UCSD-AML1 (cell line): Measurements from ENCODE around the gene PPIP5K1.

Experiments used
- DNase-seq: peaks from one replicate; lab custom pipeline; 2025; ENCODE audit not compliant: unreplicated experiment; lab: John Stamatoyannopoulos, UW

PPIP5K1 gene

DNA sequence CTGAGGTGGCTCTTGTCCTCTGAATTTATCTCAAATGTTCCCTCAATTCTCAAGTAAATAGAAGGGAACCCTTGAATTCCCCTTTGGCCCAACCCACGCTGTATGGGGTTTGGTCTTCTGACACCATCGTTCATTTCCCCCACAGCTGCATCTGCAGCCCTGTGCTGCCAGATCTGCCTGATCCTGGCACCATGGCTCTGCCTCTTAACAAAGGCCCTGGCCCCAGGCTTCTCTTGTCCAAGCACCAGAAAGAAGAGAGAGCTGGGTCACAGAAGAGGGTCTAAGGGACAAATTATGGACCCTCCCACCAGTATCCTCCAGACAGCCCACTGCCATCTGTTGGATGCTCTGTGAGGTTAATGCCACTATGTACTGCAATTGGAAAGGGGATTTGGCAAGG, 70.8 kb downstream of the PPIP5K1 start:
- no peak for DNase-seq

DNA sequence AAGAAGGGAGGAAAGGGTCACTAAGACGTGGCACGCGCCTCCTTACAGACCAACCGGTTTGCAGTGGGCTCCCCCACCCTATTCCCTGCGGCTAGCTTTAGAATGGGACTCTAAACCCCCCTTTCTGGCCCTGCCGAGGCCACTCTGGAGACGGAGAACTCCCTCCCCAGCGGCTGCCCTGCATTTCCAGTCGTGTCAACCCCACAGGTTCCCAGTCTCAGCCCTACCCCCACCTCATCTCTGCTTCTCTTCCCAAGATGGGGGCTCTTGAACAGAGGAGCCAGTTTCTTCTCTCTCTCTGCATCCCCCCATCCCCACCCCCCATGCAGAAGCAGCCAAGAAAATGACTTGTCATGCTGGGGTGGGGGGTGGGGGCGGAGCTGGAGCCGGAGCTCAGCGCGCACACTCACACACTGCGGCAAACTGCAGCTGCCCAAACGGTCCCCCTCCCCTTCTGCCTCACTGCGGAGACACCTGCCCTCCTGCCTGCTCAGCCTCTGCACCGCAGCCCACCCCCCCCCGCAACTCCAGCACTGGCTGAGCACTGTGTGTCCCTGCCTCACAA, 71.7 kb downstream of the PPIP5K1 start:
- no peak for DNase-seq

DNA sequence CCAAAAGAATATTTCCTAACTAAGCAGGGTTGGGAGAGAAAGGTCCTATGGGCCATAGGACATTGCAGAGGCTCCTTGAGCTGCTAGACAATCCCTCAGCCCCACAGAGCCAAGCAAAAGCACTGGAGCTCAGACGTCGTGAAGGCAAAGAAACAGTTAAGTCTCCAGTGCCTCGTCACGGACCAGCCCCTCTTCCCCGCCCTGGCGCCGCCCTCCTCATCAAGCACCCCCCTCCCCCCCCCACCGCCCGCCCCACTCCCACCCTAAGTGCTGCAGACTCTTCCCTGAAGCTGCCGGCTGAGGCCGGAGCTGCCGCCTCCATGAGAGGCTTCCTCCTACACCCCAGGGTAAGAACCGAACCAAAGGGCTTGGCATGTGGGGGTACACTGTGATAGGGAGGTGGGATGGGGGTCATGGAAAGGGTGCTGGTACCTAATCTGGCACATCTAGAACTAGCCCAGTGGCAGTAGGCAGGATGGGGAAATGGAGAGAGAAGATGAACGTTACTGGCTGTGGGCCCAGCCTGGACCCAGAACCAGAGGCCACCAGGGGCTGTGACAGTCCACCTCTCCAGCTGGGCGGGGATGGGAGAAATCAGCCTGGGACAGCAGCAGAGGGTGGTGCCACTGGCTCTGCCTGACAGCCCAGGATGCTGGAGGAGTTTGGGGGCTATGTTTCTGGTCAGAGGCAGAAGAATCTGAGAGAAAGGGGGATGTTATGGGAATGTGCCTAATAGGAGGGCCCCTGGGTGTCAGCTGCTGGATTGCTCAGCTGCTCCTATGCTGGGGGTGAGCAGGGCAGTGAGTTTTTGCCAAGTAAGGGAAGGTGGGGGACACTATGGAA, 72.4 kb downstream of the PPIP5K1 start, which contains the start of gene MAP1A:
Gene MAP1A (plus strand): TSS at position 255 of the 843 bp plus-strand sequence. CDS start 3,866 bp downstream, outside the sequence.
- no peak for DNase-seq

DNA sequence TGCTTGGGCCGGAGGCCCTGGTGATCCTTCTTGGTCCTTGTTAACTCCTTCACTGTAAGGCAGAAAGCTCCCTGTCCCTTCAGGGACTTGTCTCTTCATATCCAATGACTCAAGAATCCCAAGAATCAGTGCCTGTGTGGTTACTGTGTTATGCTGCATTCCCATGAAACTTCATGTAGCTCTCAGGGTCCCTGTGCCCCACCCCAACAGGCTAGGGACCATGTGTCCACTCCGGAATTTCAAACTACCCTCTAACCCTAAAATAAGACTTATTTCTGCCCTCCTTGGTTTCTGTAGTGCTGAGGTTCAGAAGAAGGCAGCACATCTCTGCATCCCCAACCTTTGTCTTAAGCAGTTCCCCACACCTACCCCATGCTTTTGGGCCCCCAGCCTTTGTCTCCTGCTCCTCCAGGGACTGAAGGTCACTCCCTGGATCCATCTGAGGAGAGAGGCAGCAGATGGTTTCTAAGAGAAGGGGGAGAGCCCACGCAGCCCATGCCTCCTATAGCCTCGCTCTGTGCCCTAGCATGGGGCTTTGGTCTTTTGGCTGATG, 73.1 kb downstream of the PPIP5K1 start:
- no peak for DNase-seq

DNA sequence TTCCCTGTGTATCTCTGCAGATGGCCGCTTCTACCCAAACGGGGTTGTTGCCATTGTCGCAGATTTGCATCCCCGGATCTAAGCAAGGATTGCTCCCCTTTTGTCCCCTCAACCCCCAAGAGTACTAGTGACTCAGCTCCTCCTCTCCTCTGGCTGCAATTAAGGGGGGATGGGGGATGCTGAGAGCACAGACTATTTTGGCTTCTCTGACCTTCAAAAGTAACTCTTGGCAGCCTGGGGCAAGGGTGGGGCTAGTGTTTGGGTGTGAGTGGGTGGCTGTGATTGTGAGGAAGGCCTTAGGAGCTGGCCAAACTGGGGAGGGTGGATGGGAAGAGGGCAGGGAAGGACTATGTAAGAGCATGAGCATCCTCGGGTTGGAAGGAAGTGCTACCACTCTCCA, 73.8 kb downstream of the PPIP5K1 start:
- no peak for DNase-seq

DNA sequence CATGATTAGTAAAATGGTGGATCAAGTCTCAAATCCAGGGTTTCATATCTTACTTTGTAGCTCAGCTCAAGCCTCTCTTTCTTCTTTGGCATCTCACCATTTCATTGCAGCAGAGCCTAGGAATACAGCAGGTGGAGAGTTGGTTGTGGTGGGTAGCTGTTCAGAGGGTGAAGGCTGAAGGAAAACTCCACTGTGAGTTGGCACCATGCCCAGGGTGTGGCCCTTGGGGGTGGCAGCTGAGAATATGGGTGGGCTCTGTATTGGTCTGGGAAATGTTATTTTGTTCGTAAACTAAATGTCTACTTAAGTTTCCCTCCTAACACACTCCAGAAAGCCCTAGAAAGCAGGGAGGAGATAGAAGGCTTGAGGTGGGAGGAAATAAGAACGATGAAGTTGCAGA, 74.3 kb downstream of the PPIP5K1 start:
- no peak for DNase-seq

DNA sequence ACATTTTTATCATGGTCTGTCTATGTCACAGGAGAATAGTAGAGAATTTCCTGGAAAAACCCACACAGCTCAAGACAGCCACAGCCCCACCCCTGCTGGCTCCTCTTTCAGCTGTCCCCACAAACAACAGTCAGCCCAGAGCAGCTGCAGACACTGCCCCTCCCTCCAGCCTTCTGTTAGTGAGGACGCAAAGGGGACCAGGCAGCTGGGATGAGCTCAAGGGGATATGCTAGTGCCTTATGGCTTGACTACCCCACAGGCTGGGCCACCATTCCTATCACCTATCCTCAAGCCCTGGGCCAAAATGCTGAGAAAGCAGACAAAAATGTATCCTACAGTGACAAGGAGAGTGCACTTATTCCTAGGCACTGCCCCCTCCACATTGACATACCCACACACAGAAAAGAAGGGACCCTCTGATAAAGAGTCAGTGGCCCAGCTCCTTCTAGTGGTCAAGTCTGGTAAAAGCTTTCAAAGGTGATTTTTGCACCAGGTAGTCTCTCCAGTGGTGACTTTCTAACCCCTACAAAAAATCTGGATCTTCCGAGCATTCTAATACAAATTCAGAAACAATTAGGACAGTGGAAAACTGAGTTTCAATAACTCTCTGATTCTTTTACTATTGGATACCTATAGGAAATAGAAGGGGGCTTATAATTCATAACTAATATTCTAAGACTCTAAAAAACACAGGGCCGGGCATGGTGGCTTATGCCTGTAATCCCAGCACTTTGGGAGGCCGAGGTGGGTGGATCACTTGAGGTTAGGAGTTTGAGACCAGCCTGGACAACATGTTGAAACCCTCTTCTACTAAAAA, 75.6 kb downstream of the PPIP5K1 start:
- peak; percentile 32 for DNase-seq

DNA sequence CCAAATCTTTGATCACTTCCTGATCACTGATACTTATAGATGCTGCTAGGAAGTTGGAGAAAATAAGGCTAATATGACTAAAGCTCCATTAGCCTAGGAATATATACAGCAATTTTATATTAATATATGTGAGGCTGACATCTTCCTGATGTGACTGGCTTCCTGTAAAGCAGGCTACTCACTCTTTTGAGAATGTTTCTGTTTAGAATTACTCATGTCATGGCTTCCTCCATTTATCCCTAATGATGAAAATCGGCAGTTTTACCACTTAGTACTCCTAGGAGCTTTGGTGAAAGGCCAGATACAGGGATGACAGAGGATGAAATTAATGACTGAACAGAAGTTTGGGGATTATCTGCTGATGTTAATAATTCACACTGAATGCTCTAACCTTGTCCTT, 76.5 kb downstream of the PPIP5K1 start:
- DNase-seq: no peak

DNA sequence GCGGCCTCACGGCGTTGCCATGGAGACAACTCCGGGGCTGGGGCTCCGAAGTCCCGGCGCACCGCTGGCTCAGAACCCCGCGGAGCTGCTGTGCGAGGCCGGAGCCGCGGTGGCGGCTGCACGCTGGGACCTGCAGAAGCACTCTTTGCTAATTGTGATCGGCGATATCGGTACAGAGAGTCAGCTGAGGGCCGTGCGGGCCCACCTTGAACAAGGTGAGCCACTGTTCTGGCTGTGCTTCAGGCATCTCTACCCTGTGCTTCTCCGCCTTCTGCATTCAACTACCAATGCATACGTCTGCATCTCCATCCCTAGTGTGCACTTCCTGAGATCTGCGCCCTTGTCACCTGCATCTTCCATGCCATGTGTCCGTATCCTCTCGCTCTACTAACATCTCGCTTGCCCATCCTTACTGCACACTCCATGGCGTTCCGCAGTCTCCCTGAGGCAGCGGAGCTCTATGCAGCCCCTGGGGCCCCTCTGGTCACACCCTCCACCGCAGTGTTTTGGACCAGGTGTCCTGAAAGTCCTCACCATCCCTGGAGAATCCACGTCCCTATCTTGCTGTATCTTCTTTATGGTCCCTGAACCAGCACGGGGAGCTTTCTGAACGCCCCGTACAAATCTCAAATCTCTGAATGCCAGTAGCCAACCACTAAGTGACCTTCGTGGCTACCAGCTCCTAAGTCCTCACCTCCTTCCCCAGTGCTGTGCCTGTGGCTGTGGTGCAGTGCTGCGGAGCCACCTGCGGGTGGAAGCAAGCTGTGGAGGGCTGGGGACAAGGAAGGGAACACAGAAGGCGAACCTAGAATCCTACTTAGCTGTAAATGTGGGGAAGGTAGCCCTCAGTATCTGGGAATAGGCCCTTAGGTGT, 78.8 kb downstream of the PPIP5K1 start:
- DNase-seq: peak; percentile 46

DNA sequence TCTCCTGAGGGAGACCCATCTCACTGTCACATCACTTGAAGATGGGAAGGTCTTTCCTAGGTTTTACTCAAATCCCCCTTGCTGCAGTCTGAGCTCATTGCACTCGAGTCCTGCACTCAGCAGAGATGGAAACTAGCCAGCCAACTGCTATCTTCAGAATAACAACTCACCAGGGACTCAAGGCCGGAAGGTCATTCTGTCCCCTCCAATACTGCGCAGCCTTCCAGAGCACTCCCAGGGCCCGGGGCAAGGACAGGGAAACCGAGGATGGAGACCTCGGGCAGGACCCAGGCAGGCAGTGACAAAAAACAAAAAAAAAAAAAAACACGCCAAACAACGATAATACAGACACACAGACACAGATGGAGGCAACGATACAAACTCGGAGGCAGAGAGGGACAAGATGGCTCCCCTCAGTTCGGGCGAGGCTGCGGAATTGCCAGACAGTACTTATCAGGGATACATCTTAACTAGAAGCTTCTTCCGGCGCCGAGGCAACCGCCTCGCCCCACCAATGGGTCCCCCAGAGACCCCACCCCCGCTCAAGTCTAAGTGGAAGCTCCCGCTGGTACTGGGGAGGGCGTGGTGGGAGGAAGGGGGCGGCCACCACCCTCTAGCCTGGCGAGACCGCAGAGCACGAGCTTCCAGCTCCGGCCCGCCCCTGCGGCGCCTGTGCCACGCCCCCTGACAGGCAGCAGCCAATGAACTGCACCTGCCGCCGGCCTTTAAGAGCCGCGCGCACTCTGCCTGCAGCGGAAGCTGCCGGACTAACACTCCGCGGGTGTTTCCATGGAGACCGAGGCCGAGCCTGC, 79.6 kb downstream of the PPIP5K1 start:
- peak; percentile 98 for DNase-seq

DNA sequence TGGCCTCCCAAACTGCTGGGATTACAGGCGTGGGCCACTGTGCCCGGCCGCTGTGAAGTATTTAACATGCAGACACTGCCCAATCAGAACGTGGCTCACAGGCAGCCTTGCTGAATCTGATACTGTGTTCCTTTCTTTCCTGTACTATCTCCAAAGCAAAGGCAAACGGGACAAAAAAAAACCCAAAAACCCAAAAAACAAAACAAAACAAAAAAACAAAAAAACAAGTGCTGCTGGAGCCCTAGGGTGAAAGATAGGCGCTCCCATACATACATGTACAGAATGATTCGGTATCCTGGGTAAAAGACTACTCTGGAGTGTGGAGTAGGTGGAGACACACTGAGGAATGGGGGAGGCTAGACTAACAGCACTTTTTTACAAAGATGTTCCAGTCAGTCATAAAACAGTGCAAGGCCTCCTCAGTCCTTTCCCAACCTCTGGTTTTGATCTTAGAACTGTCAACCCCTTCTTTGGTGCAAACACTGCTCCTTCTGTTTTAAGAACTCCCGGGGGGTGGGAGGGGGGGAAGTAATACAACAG, 80.3 kb downstream of the PPIP5K1 start:
- no peak for DNase-seq

DNA sequence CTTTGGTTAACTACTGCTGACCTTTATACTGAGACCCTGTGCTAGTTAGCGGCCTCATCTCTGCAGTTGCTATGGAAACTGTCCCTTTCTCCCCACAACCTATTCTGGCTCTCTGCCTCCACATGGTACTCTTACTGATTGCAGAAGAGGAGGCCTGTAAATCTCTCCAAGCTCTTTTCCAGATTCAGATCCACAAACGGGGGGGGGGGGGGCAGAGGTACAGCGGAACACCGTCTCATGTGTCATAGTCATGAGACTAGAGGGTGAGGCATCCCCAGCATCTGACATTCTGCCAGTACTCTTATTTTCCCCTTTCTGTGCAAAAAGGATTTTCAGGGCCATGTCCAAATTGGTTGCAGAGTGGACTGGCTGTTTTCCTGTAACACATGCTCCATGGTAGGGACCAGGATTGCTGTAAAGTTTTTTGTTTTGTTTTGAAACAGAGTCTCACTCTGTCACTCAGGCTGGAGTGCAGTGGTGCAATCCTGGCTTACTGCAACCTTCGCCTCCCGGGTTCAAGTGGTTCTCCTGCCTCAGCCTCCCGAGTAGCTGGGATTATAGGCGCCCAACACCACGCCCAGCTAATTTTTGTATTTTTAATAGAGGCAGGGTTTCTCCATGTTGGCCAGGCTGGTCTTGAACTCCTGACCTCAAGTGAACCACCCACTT, 80.9 kb downstream of the PPIP5K1 start:
- no peak for DNase-seq

DNA sequence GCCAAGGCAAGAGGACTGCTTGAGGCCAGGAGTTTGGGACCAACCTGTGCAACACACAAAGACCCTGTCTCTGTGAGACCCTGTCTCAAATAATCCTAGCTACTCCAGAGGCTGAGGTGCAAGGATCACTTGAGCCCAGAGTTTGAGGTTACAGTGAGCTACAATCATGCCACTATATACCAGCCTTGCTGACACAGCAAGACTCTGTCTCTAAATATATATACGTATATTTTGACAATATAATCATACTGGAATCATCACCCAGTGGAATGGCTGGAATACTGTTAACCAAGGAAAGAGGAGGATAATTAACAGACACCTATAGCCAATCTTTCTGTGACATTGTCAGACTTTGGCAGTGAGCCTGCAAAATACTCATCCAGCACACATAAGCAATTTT, 81.6 kb downstream of the PPIP5K1 start:
- DNase-seq: no peak

DNA sequence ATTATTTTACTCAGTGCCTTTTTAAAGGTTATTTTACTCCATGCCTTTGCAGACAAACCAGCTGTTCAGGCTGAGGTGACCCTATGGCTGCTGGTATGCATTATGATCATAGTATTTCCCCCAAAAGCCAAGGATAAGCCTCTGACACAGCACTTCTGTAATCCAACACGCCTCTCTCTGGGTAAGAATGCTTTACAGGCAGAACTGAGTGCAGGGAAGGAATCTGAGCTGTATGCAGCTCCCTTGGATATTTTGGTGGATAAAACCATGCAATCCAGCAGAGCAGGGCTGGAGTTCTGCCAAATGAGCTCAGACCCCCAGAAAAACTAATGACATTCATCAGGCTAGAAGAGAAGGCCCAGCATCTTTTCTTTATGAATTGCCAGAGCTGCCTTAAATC, 84.3 kb downstream of the PPIP5K1 start:
- no peak for DNase-seq

DNA sequence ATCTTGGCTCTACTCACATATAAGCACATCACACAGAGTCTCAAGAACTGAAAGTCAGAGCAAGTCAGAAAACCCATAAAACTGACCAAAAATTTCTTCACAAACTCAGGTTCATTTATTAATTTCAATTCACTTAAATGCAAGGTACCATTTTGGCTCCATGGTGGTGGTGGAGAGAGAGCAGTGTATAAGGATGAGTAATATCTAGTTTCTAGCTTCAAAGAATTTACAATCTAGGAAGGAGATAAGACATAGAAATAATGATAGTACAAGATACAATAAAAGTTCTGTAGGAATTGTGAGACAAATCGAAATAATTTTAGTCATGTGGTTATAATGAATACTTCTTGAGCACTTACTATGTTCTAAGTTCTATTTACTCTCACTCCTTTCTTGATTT, 90.4 kb downstream of the PPIP5K1 start:
- DNase-seq: no peak

DNA sequence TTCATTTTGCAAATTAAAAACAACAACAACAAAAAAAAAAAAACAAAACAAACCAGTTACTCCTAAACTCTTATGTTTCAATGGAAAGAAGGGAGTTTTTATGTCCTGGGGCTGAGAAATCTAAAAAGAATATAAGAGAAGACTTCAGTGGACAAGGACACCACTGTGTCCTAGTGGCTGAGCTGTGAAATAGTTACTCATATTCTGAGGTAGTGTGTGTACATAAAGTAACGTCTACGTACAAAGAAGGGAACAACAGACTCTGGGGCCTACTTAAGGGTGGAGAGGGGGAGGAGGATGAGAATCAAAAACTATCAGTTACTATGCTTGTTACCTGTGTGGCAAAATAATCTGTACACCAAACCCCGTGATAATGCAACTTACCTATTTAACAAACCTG, 91.0 kb downstream of the PPIP5K1 start:
- no peak for DNase-seq

DNA sequence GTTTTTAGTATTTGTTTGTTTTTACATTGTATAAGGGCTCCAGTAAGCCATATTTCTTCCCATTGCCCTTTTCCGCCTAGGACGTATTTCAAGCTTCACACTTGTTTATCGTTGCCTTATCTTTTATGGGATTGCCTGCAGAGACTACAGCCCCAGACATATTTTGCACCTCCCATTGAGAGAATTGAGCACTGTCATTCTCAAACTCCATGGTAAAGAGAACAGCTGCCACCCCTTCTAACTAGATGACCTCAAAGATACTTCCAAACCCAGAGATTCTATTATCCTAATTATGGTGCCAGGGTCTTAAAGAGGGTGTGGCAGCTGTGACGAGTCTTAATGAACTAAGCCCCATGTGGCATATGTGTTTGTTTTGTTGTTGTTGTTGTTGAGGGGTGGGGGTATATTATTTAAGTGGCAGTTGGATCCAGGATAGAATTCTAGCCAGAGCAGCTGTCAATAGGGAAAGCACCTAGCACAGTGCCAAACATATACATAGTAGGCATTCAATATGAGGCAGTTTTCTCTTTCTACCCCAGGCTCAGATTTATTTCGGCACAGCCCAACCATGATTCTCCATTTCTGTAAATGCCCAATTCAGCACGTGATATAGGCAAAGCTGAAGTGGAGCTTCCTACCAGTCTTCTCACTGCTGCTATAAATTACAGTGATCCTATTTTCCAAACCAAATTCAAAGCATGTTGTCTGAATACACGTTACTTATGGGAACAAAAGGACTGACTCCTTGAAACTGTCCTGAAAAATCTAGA, 96.1 kb downstream of the PPIP5K1 start:
- DNase-seq: no peak
